ENCODE results near the gene GARIN5B.
A peak's percentile ranks its signal among the peaks of the same experiment; 100 is the strongest.

GARIN5B gene

DNA sequence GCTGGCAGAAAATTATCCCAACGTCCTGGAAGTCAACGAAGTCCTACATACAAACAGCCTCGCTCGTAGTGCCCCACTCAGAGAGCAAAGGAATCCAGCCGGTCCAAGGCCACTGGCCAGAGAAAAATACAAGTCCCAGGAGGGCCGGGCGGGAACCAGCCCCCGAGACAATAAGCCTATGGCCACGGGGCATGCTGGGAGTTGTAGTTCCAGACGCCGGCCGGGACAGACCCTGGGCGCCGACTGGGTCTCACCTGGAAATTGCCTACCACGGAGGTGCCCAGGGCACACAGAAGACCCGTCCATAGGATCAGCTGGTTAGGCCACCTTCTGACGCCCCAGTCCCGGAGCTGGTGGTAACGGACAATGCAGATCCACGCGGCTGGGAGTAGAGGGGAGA lies 43.3 kb downstream of the GARIN5B start:
- no peak for DNase-seq

DNA sequence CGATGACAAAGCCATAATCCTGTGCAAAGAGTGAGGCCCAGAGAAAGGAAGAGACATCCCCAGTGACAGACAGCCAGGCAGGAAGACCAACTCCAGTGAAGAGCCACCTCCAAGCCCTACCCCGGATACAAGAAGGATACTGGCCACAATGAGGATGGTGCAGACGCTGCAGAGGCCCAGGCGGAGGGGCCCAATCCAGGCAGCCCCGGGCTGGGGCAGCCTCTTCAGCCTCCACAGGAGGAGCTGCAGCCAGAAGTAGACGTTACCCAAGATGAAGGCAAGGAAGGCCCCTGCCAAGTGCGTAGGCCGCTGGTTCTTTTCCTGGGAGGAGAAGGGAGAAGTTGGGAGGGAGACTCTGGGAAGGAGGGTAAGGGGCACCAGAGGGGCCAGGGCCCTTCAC lies 46.4 kb downstream of the GARIN5B start:
- no peak for DNase-seq

DNA sequence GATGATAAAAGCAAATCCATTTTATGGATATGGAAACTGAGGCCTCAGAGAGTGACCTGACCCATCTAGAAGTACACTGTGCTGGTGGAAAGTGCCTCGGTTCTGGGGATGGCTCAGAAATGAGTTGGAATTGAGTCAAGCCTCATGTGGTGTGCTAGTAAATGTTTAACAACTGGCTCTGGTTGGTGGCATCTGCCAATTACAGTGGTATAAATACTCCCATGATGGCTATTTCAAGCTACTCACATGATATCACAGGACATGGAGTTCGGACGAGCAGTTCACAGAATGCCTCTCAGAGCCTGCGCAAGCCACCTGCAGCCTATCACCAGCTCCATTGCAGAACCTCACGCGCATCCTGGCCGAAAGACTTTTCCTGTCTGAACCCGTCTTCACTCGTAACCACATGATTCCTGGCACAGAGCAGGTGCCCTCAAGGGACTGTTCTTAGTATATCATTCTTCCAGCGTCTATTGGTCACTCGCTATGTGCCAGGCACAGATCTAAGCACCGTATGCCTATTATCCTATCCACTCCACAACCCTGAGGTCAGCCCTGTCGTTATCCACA lies 47.0 kb downstream of the GARIN5B start:
- no peak for DNase-seq

DNA sequence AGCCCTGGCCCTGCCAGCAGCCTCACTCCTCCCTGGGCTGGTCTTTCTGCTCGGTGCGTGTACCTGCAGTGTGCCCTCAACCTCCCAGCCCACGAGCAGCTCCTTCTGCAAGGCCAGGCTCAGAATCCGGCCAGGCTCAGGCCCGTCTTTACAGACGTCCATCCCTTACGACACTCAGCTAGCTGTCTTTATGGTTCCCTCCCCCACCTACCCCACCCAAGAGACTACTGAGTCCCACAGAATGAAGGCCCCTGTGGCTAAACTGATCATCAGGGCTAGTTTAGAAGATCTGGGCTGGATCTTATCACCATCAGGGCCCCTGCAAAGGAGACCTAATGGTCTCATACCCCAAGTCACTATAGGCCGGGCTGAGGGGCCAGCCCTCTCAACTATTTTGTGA lies 48.7 kb downstream of the GARIN5B start:
- no peak for DNase-seq

DNA sequence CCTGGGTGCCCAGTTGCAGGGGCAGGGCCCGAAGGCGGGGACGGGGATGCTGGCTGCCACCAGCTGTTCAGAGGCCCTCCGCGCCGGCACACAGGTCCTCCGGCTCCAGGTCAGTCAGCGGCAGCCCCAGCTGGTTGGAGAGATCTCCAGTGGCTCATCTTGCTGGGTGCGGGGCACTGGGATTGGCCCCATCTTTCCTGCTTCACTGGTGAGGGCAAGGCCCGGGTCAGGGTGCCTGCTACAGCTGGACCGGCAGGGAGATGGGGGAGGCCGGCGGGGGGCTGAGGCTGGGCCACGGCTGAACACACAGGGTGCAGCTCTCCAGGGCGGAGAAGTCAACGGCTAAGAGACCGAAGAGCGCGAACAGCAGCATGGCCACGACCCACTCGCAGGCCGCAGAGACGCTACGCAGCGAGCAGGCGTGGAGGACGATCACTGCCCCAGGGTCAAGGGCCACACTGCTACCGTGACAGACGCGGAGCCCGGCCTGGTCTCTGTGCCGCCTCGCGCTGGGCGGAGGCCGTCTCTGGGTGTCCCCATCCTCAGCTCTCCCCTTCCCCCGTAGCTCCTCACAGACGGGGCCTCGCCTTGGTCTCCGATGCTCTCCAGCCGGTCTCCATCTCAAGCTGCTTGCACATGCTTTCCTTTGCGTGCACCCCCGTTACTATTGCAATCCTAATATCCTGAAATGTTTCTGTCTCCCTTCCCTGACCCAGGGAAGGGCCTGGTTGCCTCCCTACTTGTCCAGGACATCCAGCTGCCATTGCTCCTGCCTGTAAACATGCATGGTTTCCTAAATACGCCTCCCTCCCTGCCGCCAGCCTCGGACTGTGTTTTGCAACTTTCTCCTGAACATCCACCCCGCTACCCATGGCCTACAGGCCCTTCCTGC lies 50.2 kb downstream of the GARIN5B start:
- no peak for DNase-seq

DNA sequence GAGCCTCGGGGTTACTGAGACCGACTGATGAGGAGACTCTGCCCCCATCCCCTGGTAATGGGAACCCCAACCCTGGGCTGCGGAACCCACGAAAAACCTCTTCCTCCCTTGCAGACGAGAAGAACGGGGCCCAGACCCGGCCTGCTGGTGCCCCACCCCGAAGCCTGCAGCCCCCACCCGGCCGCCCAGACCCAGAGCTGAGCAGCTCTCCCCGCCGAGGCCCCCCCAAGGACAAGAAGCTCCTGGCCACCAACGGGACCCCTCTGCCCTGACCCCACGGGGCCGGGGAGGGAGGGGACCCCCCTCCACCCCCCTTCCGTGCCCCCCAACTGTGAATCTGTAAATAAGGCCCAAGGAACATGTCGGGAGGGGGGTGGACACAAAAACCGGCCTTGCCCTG lies 51.3 kb downstream of the GARIN5B start:
- DNase-seq = no peak

DNA sequence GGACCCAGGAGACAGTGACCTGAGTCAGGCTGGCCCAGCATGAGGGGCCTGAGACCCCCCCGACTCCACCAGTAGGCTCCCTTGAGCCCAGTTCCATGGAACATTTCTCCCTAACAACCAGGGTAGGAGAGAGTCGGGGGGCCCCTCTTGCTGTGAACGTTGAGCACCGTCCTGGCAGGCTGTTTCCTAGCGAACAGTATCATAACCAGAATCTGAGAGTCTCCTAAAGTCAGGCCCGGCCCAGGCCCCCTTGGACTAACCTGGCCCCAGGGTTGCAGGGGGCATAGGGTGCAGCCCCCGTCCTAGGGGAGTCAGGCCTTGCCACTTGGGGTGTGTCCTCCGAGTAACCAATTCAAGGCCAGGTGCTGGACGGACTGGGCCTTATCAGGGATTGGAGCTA lies 51.7 kb downstream of the GARIN5B start:
- DNase-seq = no peak

DNA sequence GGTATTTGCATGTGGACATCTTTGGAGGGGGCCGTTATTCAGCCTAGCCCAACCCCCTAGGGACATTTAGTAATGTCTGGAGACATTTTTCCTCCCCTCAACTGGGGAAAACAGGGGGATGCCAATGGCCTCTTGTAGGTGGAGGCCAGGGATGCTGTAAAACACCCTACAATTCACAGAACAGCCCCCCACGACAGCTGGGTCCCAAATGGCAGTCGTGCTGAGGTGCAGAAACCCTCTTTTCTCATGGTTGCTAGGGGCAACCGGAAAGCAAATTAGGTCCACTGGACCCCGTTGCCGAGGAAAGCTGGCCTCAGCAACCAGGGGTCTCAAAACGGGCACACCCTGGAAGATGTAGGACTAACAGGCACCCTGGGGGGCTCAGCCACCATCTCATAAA lies 52.6 kb downstream of the GARIN5B start:
- DNase-seq = no peak

DNA sequence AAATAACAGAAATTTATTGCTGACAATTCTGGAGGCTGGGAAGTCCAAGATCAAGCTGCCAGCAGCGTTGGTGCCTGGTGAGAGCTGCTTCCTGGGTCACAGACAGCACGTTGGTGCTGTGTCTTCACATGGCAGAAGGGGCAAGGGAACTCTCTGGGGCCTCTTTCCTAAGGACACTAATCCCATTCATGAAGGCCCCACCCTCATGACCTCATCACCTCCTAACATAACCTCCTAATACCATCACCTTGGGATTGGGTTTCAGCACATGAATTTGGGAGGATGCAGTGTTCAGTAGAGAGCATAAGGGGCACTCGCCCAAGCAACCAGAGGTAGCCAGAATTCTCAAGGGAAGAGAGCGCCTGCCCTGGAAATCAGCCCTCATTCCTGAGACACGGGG lies 53.6 kb downstream of the GARIN5B start:
- no peak for DNase-seq

DNA sequence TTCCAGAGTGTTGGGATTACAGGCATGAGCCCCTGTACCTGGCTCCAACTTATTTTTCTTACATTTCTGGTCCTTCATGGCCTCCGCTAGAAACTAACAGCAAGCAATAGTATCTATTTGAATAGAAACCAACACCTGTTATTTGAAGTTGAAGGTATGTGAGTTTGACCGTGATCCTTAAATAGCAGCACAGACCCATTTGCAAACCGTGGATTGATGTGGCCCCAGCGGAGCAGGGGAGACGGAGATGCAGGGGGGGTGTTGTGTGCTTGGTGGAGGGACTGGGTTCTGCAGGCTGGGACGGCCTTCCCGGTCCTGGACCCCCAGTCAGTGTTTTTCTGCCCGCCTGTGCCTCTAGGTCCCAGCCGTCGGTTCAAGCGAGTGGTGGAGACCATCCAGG lies 54.8 kb downstream of the GARIN5B start:
- no peak for DNase-seq

DNA sequence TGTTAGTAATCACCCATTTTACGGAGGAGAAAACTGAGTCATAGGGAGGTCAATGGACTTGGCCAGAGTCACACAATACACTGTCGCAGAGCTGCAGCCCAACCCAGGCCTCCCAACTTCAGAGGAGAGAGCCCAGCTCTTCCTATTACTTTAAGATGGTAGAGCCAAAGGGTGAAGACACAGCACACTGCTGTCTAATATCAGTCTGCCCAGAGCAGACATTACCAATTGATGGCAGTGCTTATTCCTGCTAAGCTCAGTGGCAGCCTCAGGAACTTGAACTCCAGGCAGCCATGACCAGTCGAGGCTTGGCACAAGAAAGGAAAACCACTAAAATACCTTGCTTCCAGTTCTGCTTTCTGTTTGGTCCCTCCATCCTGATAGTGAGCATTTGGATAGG lies 56.3 kb downstream of the GARIN5B start:
- no peak for DNase-seq

DNA sequence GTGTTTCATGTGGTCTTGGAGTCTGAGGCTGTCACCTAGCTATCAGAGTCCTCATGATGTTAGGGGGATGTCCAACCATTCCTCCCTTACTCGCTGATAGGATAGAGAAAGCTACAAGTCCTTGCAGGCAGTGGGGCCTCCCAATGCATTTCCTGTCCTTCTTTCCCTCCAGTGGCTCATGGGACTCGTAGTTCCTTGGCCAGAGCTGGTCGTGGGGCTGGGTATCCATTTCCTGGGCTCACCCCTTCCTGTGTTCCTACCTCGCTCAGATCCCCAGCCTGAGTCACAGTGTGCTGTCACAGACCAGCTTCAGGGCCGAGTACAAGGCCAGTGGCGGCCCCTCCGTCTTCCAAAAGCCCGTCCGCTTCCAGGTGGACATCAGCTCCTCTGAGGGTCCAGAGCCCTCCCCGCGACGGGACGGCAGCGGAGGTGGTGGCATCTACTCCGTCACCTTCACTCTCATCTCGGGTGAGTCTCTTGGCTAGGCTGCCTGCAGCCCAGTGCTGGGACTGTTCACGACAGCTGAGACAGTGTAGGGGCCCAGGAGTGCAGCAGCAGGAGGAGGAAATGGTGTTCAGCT lies 57.0 kb downstream of the GARIN5B start:
- DNase-seq = no peak

DNA sequence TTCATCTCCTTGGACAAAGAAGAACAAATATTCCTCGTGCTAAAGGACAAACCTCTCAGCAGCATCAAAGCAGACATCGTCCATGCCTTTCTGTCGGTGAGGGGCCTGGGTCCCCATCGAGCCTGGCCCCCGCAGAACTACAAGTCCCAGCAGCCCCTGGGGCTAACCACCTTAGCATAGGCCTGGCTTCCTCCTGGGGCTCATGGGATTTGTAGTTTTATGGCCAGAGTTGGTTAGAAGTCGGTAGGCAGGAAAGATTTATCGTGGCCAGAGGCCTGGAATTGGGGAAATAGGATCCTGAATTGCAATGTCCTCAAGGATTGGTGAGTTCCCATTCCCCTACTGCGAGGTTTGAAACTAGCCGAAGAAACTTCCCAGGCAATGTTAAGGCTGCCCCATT lies 57.6 kb downstream of the GARIN5B start:
- peak; percentile 34 for DNase-seq

DNA sequence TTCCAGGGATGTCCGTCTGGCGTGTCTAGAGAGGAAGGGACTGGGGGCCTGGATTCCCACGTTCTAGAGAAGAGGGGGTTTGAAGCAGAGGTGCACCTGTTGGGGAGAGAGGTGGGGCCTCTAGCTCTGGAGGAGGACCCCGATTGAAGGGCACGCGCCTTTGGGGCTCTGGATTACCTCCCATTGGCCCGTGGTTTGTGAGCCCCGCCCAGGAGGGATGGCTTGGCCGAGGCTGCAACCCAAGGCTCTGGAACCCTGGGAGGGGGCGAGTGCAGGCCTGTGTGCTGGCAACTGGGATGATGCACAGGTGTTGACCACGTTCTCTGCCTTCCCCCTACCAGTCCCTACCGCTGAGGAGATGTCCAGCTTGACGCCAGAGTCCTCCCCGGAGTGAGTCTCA lies 58.1 kb downstream of the GARIN5B start:
- DNase-seq = no peak

Data from NCI-H2171 treated with DMSO at 0.1 percent for 48 hours (cell line).